GM13976 (cell line): ENCODE results near the gene SON.
A peak's percentile ranks its signal among the peaks of the same experiment; 100 is the strongest.

Source experiments
- DNase-seq: peaks from one replicate; pipeline ENCODE4 v3.0.0; 2012; ENCODE audit warnings: low spot score
- CTCF ChIP-seq: IDR thresholded peaks from 2 replicates; pipeline ENCODE4 v1.5.1; 2012; ENCODE audit warnings: borderline replicate concordance, mild to moderate bottlenecking; ENCODE audit not compliant: insufficient read depth; ENCODE audit errors: extremely low read depth, missing control alignments, control extremely low read depth
- in situ Hi-C: fragments of 300-500 bp; cut with MboI; formaldehyde crosslinking; loops from one replicate; pipeline ENCODE4 v1.12.0; 2022; ENCODE audit warnings: low sequenced_read_pairs, mixed read lengths, inconsistent platforms; ENCODE audit not compliant: unreplicated experiment

Gene SON

GRCh38 chr21:33531007-33531406 is 11.8 kb upstream of the SON start:
- in situ Hi-C loops = no loop called here
- no peak for DNase-seq
- TF ChIP-seq CTCF = no peak

- DNase-seq = no peak
- in situ Hi-C loops = no loop called here
- TF ChIP-seq CTCF = no peak
Measured at GRCh38 chr21:33537212-33537611, 5.6 kb upstream of the SON start.

- TF ChIP-seq CTCF = no peak
- in situ Hi-C loops = no loop called here
- no peak for DNase-seq
Measured at GRCh38 chr21:33539616-33540015, 3.2 kb upstream of the SON start.

GRCh38 chr21:33540711-33541104 is 2.1 kb upstream of the SON start:
- no peak for TF ChIP-seq CTCF
- in situ Hi-C loops = no loop called here
- no peak for DNase-seq

- TF ChIP-seq CTCF = no peak
- in situ Hi-C loops = no loop called here
- DNase-seq = no peak
Measured at GRCh38 chr21:33541105-33541711, 1.6 kb upstream of the SON start.

GRCh38 chr21:33541756-33542639 is 840 bp upstream of the SON start, which contains the start of gene GART:
Gene GART (minus strand): TSS chr21:33542117. CDS start chr21:33539315, 2,802 bp downstream.
- no peak for TF ChIP-seq CTCF
- in situ Hi-C loops = no loop called here
- DNase-seq = peak; percentile 87
